ENCODE data around the gene KRTAP2-1. TPM values are rescaled to one million over a fixed set of nuclear protein-coding genes. Genes with fewer than 3 reads are reported as not detected.
"Not testable (repeated sequence)": the region's sequence is repeated elsewhere in the genome, so short reads cannot be mapped to it uniquely, and the experiment has no call there.

The KRTAP2-1 gene
- total RNA-seq, 4 donors from 2014 or later, result not detected

GRCh38 chr17:41073676-41074075 lies 26.6 kb upstream of the KRTAP2-1 start:
- no peaks in the 10 kb centered on the region for H3K27me3 ChIP-seq
- TF ChIP-seq, protein P1, sequence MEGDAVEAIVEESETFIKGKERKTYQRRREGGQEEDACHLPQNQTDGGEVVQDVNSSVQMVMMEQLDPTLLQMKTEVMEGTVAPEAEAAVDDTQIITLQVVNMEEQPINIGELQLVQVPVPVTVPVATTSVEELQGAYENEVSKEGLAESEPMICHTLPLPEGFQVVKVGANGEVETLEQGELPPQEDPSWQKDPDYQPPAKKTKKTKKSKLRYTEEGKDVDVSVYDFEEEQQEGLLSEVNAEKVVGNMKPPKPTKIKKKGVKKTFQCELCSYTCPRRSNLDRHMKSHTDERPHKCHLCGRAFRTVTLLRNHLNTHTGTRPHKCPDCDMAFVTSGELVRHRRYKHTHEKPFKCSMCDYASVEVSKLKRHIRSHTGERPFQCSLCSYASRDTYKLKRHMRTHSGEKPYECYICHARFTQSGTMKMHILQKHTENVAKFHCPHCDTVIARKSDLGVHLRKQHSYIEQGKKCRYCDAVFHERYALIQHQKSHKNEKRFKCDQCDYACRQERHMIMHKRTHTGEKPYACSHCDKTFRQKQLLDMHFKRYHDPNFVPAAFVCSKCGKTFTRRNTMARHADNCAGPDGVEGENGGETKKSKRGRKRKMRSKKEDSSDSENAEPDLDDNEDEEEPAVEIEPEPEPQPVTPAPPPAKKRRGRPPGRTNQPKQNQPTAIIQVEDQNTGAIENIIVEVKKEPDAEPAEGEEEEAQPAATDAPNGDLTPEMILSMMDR (IDR thresholded peaks at IDR 0.05), result no peak
- TF ChIP-seq POLR2A (IDR thresholded peaks at IDR 0.05), result no peak
- no peak for DNase-seq
- no peak overlapping the region for H3K27ac ChIP-seq
- no peaks in the 10 kb centered on the region for H3K9me3 ChIP-seq
- intact Hi-C loops (cut with DNase I; ENCODE audit: low total_unique reads), result no loop called here
- no peaks in the 10 kb centered on the region for H3K36me3 ChIP-seq
- H3K4me1 ChIP-seq, result no peaks in the 10 kb centered on the region
- H3K4me3 ChIP-seq, result no peak overlapping the region

DNA sequence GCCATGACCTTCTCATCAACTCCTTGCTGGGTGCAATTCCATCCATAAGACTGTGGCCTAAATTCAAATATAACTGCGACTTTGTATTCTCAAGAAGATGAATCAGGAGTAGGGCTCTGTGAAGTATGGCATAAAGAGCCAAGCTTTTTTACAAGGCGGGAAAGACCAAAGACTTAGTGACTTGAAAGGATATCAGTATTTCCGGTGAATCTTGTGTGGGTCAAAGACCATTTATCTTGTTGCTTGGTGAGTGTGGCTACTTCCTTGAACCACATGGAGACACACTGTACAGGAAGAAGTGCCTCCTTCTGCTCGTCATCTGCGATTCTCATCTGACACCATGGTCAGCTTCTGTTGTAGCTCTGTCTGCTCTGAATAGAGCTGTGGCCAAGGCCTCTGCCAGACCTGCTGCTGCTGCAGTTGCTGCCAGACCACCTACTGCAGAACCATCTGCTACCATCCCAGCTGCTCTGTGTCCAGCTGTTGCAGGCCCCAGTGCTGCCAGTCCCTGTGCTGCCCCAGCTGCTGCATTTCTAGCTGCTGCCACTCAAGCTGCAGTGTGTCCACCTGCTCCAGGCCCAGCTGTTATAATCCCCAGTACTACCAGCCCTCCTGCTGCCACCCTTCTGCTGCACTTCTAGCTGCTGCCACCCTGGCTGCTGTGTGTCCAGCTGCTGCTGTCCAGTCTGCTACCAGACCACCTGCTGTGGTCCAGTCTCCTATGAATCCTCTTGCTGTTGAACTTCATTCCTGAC lies 24.7 kb upstream of the KRTAP2-1 start:
- Histone ChIP-seq H3K4me1 (no peaks in the 10 kb centered on the region), H3K9me3 (no peaks in the 10 kb centered on the region), H3K36me3 (no peaks in the 10 kb centered on the region), H3K27me3 (no peaks in the 10 kb centered on the region), H3K4me3 (no peak overlapping the region), H3K27ac (no peak overlapping the region)
- TF ChIP-seq, protein P1 (IDR thresholded peaks at IDR 0.05), result no peak
- TF ChIP-seq POLR2A (IDR thresholded peaks at IDR 0.05), result no peak
- intact Hi-C loops (cut with DNase I; ENCODE audit: low total_unique reads), result no loop called here
- DNase-seq, result no peak

- intact Hi-C loops (cut with DNase I; ENCODE audit: low total_unique reads), result no loop called here
- H3K4me1 ChIP-seq, result no peaks in the 10 kb centered on the region
- H3K9me3 ChIP-seq, result no peaks in the 10 kb centered on the region
- H3K27ac ChIP-seq, result no peak overlapping the region
- H3K27me3 ChIP-seq, result no peaks in the 10 kb centered on the region
- H3K36me3 ChIP-seq, result no peaks in the 10 kb centered on the region
- TF ChIP-seq, protein P1 (IDR thresholded peaks at IDR 0.05), result no peak
- no peak for TF ChIP-seq POLR2A (IDR thresholded peaks at IDR 0.05)
- DNase-seq, result no peak
- no peak overlapping the region for H3K4me3 ChIP-seq
Measured at GRCh38 chr17:41069031-41069430, 21.9 kb upstream of the KRTAP2-1 start.

- Histone ChIP-seq H3K4me3 (no peak overlapping the region), H3K4me1 (peaks cover 0 to 3% of the 10 kb centered on the region in 2 donors), H3K27me3 (no peaks in the 10 kb centered on the region), H3K9me3 (no peaks in the 10 kb centered on the region), H3K27ac (no peak overlapping the region), H3K36me3 (no peaks in the 10 kb centered on the region)
- intact Hi-C loops (cut with DNase I; ENCODE audit: low total_unique reads), result no loop called here
- TF ChIP-seq, protein P1 (IDR thresholded peaks at IDR 0.05), result no peak
- TF ChIP-seq POLR2A (IDR thresholded peaks at IDR 0.05), result no peak
- DNase-seq, result no peak
Measured at GRCh38 chr17:41067281-41067680, 20.2 kb upstream of the KRTAP2-1 start.

- Histone ChIP-seq H3K4me1 (peaks cover 0 to 8% of the 10 kb centered on the region in 2 donors), H3K9me3 (no peaks in the 10 kb centered on the region), H3K36me3 (no peaks in the 10 kb centered on the region), H3K4me3 (no peak within 1 kb of the TSS), H3K27ac (no peak within 1 kb of the TSS), H3K27me3 (no peaks in the 10 kb centered on the region)
- intact Hi-C loops (cut with DNase I; ENCODE audit: low total_unique reads), result no loop called here
- TF ChIP-seq POLR2A (IDR thresholded peaks at IDR 0.05), result no peak
- TF ChIP-seq, protein P1 (IDR thresholded peaks at IDR 0.05), result no peak
- no peak for DNase-seq
Measured at GRCh38 chr17:41065829-41066624, 18.9 kb upstream of the KRTAP2-1 start, which contains the start of gene KRTAP2-4. KRTAP2-4 (minus strand) TSS chr17:41065879; CDS start chr17:41065845, 34 bp downstream.

GRCh38 chr17:41065016-41065689 lies 18.0 kb upstream of the KRTAP2-1 start:
- H3K4me3 ChIP-seq; H3K4me1 ChIP-seq; H3K27me3 ChIP-seq; H3K36me3 ChIP-seq; H3K27ac ChIP-seq; DNase-seq; intact Hi-C loops (cut with DNase I; ENCODE audit: low total_unique reads); H3K9me3 ChIP-seq: not testable (repeated sequence)
